ENCODE data around the gene CES2.
"Not testable (repeated sequence)": the region's sequence is repeated elsewhere in the genome, so short reads cannot be mapped to it uniquely, and the experiment has no call there.

CES2 gene

DNA sequence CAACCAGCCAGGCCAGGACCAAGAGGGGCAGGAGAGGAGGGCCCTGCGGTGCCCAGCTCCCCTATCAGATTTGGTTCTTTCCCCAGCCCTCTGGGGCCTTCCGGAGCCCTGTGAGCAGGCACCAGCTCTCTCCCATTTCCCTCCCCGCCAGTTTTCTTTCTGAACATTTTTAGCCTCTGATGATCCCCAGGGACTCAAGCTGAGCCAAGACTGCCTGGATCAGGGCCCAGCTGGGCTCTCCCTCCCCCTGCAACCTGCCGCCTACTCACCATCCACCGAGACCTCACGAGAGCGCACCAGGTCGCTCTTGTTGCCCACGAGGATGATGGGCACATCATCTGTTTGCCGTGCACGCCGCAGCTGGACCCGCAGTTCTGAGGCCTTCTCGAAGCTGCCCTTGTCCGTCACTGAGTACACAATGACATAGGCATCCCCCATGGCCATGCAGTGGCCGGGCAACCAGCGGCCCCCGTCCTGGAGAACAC is 12.0 kb upstream of the CES2 start:
- no peak overlapping the region for H3K4me3 Mint-ChIP-seq
- H3K9me3 Mint-ChIP-seq = no peaks in the 10 kb centered on the region
- H3K4me1 Mint-ChIP-seq = peaks cover 30% of the 10 kb centered on the region
- peaks cover 73% of the 10 kb centered on the region for H3K27me3 Mint-ChIP-seq
- ATAC-seq (no peak), DNase-seq (no peak)
- H3K27ac Mint-ChIP-seq = no peak overlapping the region

- Mint-ChIP-seq H3K27ac (no peak overlapping the region), H3K9me3 (no peaks in the 10 kb centered on the region), H3K4me3 (no peak overlapping the region), H3K27me3 (peaks cover 73% of the 10 kb centered on the region), H3K4me1 (peaks cover 36% of the 10 kb centered on the region)
- ATAC-seq (no peak), DNase-seq (no peak)
Observed at GRCh38 chr16:66923866-66924265, 11.4 kb upstream of the CES2 start.

DNA sequence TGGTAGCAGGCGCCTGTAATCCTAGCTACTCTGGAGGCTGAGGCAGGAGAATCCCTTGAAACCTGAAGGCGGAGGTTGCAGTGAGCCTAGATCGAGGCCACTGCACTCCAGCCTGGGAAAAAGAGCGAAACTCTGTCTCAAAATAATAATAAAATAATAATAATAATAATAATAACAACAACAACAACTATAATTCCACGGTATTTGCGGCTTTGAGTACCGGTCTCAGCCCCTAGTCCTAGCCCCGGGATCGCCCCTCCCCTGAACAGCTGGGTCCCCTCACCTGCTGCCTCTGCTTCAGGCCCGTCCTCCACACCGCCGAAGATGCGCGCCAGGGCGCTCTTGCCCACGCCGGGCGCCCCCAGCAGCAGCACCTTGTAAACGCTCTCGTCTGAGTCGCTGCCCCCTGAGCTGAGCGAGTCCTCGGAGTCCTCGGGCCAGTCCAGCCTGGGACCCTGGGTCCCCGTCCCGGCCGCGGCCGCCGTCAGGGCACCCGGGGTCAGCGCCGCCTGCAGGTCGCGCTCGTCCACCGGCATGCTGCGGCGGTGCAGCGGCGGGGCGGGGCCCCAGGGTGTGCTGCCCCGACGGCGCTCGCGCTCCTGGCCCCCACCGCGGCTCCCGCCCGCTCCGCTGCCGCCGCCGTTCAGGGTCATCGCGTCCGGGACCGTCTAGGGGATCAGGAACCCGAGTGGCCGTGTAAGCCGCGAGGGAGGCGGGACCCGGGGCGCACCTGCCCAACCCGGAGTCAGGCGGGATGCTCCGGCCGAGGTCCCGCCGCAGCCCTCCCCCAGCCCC is 10.6 kb upstream of the CES2 start:
- Mint-ChIP-seq H3K27ac (no peak overlapping the region), H3K27me3 (peaks cover 64% of the 10 kb centered on the region), H3K4me3 (peak overlapping the region; percentile 78), H3K4me1 (peaks cover 38% of the 10 kb centered on the region), H3K9me3 (no peaks in the 10 kb centered on the region)
- ATAC-seq (peak; percentile 73), DNase-seq (peak; percentile 48 to 53)

GRCh38 chr16:66925322-66925840 is 9.9 kb upstream of the CES2 start, which contains the start of gene RRAD:
Gene RRAD (minus strand): TSS chr16:66925535. CDS start chr16:66925179, 356 bp downstream.
- H3K4me1 Mint-ChIP-seq = peaks cover 38% of the 10 kb centered on the region
- ATAC-seq (no peak), DNase-seq (no peak)
- peak within 1 kb of the TSS; percentile 78 for H3K4me3 Mint-ChIP-seq
- H3K9me3 Mint-ChIP-seq = no peaks in the 10 kb centered on the region
- H3K27me3 Mint-ChIP-seq = peaks cover 58% of the 10 kb centered on the region
- H3K27ac Mint-ChIP-seq = peak within 1 kb of the TSS in 1 of 2 donors; percentile 12

DNA sequence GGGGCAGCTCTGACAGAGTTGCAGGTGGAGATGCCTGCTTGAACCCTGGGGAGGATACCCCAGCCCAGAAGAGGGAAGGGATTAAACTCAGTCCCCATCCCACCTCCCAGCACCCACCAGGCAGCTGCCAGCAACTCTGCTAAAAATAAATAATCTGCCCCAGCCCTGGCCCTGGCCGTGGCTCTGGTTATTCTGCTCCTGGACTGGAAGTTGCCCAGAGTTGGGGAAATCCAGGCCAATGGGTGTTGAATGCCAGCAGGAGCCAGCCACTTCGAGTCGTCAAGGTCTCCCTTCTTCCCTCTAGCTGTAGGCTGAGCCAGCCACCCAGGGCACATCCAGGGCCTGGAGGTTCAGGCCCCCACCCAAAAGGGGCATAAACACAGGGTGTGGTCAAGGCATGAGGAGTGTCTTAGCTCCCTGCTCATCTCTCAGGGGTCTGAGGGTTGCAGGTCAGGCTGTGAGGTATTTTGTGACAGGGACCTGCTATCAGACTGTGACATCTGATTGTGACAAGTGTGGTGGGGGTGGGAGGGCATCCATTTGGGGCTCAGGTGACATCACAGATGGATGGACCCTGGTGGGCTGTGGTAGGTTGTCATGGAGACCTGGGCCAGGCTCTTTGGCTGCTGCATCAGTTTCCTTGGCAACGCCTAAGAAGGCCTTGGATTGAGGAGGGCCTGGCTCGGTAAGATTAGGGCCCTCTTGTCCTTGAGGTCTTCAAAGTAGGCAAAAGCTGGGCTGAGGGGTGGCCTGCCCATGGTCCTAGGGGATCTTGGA is 9.0 kb upstream of the CES2 start:
- no peak for DNase-seq
- no peaks in the 10 kb centered on the region for H3K9me3 Mint-ChIP-seq
- H3K27ac Mint-ChIP-seq = peak overlapping the region in 1 of 2 donors; percentile 12
- peaks cover 38% of the 10 kb centered on the region for H3K4me1 Mint-ChIP-seq
- H3K4me3 Mint-ChIP-seq = peak overlapping the region; percentile 15 to 78
- no peak for ATAC-seq
- H3K27me3 Mint-ChIP-seq = peaks cover 49% of the 10 kb centered on the region

DNA sequence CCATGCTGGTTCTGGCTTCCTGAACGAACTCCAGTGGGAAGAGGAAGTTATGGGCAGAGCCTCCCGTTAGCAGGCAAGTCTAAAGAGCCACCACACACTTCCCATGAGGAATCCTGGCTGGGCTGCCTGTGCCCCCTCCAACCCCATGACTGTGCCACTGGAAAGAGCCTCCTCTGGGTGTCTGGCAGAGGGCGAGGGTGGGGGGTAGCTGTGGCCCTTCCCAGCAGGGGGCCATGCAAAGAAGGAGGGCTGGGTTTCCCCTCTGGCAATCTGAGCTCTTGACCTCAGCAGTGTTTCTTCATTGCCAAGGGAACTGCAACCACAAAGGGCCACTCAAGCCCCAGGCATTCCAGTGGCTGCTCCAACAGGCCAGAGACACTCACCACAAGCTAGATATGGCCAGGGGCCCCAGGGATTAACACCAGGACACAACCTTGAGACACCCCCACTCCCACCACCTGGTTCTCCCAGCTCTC is 8.3 kb upstream of the CES2 start:
- no peak for DNase-seq
- Mint-ChIP-seq H3K4me1 (peaks cover 43% of the 10 kb centered on the region), H3K27me3 (peaks cover 45% of the 10 kb centered on the region), H3K27ac (no peak overlapping the region), H3K9me3 (no peaks in the 10 kb centered on the region), H3K4me3 (no peak overlapping the region)
- no peak for ATAC-seq

GRCh38 chr16:66927918-66928649 is 7.2 kb upstream of the CES2 start:
- DNase-seq (no peak), ATAC-seq (peak; percentile 22)
- Mint-ChIP-seq H3K4me3 (no peak overlapping the region), H3K27me3 (peaks cover 40% of the 10 kb centered on the region), H3K9me3 (no peaks in the 10 kb centered on the region), H3K4me1 (peaks cover 54% of the 10 kb centered on the region), H3K27ac (peak overlapping the region in 1 of 2 donors; percentile 54)

GRCh38 chr16:66928702-66929388 is 6.5 kb upstream of the CES2 start:
- DNase-seq = peak; percentile 44 to 55
- Mint-ChIP-seq H3K27ac (peak overlapping the region in 1 of 2 donors; percentile 19), H3K4me3 (no peak overlapping the region), H3K4me1 (peaks cover 61% of the 10 kb centered on the region), H3K27me3 (peaks cover 32% of the 10 kb centered on the region), H3K9me3 (no peaks in the 10 kb centered on the region)
- peak; percentile 54 for ATAC-seq

DNA sequence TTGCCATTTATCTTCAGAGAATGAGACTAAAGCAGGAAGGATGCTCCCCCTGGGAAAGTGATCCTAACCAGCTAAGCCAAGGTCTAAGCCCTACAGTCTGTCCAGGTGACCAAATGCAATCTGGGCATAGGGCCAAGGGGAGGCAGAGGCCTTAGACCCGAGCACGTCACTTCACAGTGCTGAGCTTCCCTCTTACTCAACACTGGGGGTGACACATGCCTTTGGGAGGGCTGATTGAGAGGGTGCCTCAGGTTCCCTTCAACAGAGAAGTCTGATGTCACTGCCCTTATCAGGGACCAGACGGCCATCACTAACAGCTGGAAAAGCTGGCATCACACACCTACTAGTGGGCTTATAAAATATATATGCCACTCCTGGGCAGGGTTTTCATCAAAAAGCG is 5.1 kb upstream of the CES2 start:
- DNase-seq (no peak), ATAC-seq (no peak)
- Mint-ChIP-seq H3K27me3 (peaks cover 19% of the 10 kb centered on the region), H3K4me3 (no peak overlapping the region), H3K27ac (no peak overlapping the region), H3K9me3 (no peaks in the 10 kb centered on the region), H3K4me1 (peaks cover 74% of the 10 kb centered on the region)

DNA sequence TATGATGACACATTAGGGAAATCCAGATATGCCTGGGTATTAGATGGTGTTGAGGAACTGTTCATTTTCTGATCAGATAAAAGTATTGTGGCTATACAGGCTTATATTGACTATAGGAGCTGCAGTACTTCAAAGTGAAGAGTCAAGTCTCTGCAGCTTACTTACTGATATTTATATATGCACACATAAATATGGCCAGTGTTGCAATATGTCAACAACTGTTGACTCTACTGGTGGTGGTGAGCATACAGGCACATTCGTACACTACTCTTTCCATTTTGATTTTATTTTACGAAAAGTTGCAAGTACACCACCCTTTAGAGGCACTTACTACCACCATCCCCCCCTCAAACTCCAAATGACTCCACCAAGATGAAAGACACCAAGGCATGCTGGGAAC is 3.7 kb upstream of the CES2 start:
- DNase-seq (no peak), ATAC-seq (no peak)
- Mint-ChIP-seq H3K27me3 (peaks cover 4% of the 10 kb centered on the region), H3K27ac (no peak overlapping the region), H3K4me3 (no peak overlapping the region), H3K4me1 (peaks cover 76% of the 10 kb centered on the region), H3K9me3 (no peaks in the 10 kb centered on the region)

GRCh38 chr16:66932076-66932475 is 3.2 kb upstream of the CES2 start:
- H3K9me3 Mint-ChIP-seq = no peaks in the 10 kb centered on the region
- peaks cover 76% of the 10 kb centered on the region for H3K4me1 Mint-ChIP-seq
- H3K4me3 Mint-ChIP-seq = peak overlapping the region in 1 of 2 donors; percentile 98
- H3K27me3 Mint-ChIP-seq = peaks cover under 1% of the 10 kb centered on the region
- ATAC-seq (no peak), DNase-seq (no peak)
- peak overlapping the region in 1 of 2 donors; percentile 12 for H3K27ac Mint-ChIP-seq

DNA sequence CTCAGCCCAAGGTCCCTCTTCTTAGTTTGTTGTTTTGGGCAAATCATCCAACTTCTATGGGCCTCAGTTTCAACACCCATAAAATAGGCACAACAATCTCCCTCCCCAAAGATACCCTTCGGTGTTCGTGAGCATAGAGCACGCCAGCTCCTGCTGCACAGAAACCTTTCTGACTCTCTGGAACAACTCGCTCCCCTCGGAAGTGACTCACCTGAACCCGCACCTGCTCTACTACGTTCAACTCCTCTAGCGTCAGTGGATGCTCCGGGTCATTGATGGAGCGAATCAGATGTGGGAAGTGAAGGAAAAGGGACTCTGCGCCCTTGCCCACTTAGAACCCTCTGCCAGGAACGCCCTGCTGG is 1.6 kb upstream of the CES2 start:
- peak overlapping the region; percentile 97 to 99 for H3K27ac Mint-ChIP-seq
- DNase-seq (peak; percentile 27 to 56), ATAC-seq (peak; percentile 80)
- H3K27me3 Mint-ChIP-seq = no peaks in the 10 kb centered on the region
- no peaks in the 10 kb centered on the region for H3K9me3 Mint-ChIP-seq
- peaks cover 76% of the 10 kb centered on the region for H3K4me1 Mint-ChIP-seq
- peak overlapping the region; percentile 98 to 100 for H3K4me3 Mint-ChIP-seq

DNA sequence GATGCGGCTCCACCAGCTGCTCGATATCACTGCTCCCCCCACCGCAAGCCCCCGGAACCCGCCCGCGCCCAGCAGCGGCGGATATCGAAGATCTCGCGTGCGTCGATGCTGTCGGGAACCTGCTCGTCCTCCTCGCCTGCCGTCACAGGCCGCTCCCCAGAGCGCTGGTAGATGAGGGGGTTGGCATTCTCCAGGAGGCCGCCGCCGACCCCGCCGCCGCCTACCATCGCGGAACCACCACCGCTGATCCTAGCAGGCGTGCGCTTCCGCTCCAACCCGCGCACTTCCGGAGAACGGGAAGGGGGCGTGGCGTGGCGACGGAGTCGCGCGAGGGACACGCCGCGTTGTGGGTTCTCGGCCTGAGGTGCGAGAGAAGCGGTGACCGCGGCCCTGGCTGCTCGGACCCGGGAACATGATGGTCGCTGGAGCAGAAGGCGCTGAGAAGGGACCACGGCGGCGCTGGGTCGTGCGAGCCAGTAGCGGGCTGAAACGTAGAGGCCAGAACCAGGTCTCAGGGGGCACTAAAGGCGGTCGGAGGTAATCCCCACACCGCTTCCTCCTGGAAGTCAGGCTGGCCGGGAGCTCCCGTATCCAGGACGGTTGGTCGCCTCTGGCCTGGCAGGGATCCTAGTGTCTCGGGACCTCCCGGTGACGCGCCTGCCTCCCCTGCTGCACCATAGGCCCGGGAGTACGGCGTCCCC is 1.0 kb upstream of the CES2 start, which contains the start of gene CIAO2B:
Gene CIAO2B (minus strand): TSS at position 265 of the 701 bp plus-strand sequence. CDS start 38 bp downstream, at position 227.
- H3K9me3 Mint-ChIP-seq = no peaks in the 10 kb centered on the region
- H3K27me3 Mint-ChIP-seq = no peaks in the 10 kb centered on the region
- peak within 1 kb of the TSS; percentile 98 to 100 for H3K4me3 Mint-ChIP-seq
- peak; percentile 83 to 90 for DNase-seq
- H3K4me1 Mint-ChIP-seq = peaks cover 73% of the 10 kb centered on the region
- H3K27ac Mint-ChIP-seq = peak within 1 kb of the TSS; percentile 97 to 99
- peak; percentile 91 for ATAC-seq

DNA sequence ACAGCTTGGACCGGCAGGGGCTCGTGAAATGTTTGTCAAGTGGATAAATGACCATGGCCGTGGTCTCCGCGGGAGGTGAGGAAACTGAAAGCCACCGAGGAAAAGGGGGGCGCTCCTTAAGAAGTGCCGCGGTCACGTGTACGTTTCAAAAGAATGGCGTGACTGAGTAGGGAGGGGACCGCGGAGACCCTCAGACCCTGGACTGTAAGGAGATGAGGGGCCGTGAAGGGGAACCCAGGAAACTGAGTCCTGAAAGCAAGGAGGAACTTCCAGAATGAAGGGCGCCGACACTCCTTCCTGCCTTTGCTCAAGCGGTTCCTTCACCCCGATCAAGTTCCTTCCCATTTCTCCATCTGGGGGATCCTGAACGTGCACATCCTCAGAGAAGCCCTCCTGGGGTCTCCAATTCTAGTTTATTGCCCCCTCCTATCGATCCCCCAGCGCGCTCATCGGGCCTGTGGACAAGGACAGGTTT is 440 bp upstream of the CES2 start:
- not testable (repeated sequence) for H3K27me3 Mint-ChIP-seq, ATAC-seq, DNase-seq, H3K9me3 Mint-ChIP-seq
- Mint-ChIP-seq H3K4me1 (peaks cover 73% of the 10 kb centered on the region), H3K27ac (peak overlapping the region; percentile 97 to 99), H3K4me3 (peak overlapping the region; percentile 98 to 100)
